IPS-11a (cell line): Measurements from ENCODE around the gene SURF4.
A peak's percentile ranks its signal among the peaks of the same experiment; 100 is the strongest.

Experiments
- H3K4me3 ChIP-seq: one replicate; pipeline ENCODE4 v1.5.1; 2013; ENCODE audit warnings: low read depth, low read length, control low read depth

Gene SURF4

GRCh38 chr9:133353548-133353947, 22.3 kb downstream of the SURF4 start:
- H3K4me3 ChIP-seq = no peak overlapping the region

GRCh38 chr9:133352635-133353340, 23.1 kb downstream of the SURF4 start:
- H3K4me3 ChIP-seq = no peak overlapping the region

- H3K4me3 ChIP-seq = no peak overlapping the region
Measured at GRCh38 chr9:133351908-133352634, 23.8 kb downstream of the SURF4 start.

GRCh38 chr9:133351526-133351907, 24.3 kb downstream of the SURF4 start:
- no peak overlapping the region for H3K4me3 ChIP-seq

GRCh38 chr9:133349965-133350616, 25.8 kb downstream of the SURF4 start:
- H3K4me3 ChIP-seq = no peak overlapping the region

- peak overlapping the region; percentile 97 for H3K4me3 ChIP-seq
Measured at GRCh38 chr9:133348718-133349573, 26.9 kb downstream of the SURF4 start.

GRCh38 chr9:133347985-133348717, 27.7 kb downstream of the SURF4 start, which contains the start of the genes MED22 and RPL7A:
Gene MED22, minus strand, starts transcription at chr9:133348131. Its CDS starts 1,469 bp downstream, at chr9:133346662.
Gene RPL7A, plus strand, starts transcription at chr9:133348218. Its CDS starts 26 bp downstream, at chr9:133348244.
- H3K4me3 ChIP-seq = peak within 1 kb of the TSS; percentile 97

- H3K4me3 ChIP-seq = peak overlapping the region; percentile 97
Measured at GRCh38 chr9:133347515-133347984, 28.3 kb downstream of the SURF4 start.

- peak overlapping the region; percentile 97 for H3K4me3 ChIP-seq
Measured at GRCh38 chr9:133346021-133346785, 29.7 kb downstream of the SURF4 start.

- no peak overlapping the region for H3K4me3 ChIP-seq
Measured at GRCh38 chr9:133345596-133345995, 30.3 kb downstream of the SURF4 start.

- no peak overlapping the region for H3K4me3 ChIP-seq
Measured at GRCh38 chr9:133344979-133345378, 30.9 kb downstream of the SURF4 start.

GRCh38 chr9:133344071-133344470, 31.8 kb downstream of the SURF4 start:
- H3K4me3 ChIP-seq = no peak overlapping the region

GRCh38 chr9:133342570-133342969, 33.3 kb downstream of the SURF4 start:
- no peak overlapping the region for H3K4me3 ChIP-seq

GRCh38 chr9:133342069-133342406, 33.8 kb downstream of the SURF4 start:
- no peak overlapping the region for H3K4me3 ChIP-seq

GRCh38 chr9:133341369-133342068, 34.3 kb downstream of the SURF4 start:
- no peak overlapping the region for H3K4me3 ChIP-seq

GRCh38 chr9:133340916-133341315, 34.9 kb downstream of the SURF4 start:
- H3K4me3 ChIP-seq = no peak overlapping the region

GRCh38 chr9:133340256-133340655, 35.6 kb downstream of the SURF4 start:
- H3K4me3 ChIP-seq = no peak overlapping the region

GRCh38 chr9:133339641-133340040, 36.2 kb downstream of the SURF4 start:
- no peak overlapping the region for H3K4me3 ChIP-seq
